Neutrophil (primary cell): ENCODE data around the gene SMTNL2.
"Not testable (repeated sequence)": the region's sequence is repeated elsewhere in the genome, so short reads cannot be mapped to it uniquely, and the experiment has no call there.

ENCODE experiments used
- H3K27ac ChIP-seq: fragments of 200-600 bp; sonication (generic); 2 replicates; pipeline ENCODE4 v1.5.1; 2016; ENCODE audit warnings: mild to moderate bottlenecking, moderate library complexity
- H3K27me3 ChIP-seq: fragments of 200-600 bp; sonication (generic); 2 replicates; pipeline ENCODE4 v1.6.0; 2016; ENCODE audit warnings: mild to moderate bottlenecking
- H3K36me3 ChIP-seq: fragments of 200-600 bp; sonication (generic); 2 replicates; pipeline ENCODE4 v1.5.1; 2017
- H3K4me1 ChIP-seq, 2 experiments: fragments of 200-600 bp in 1 of 2; sonication (generic) in 1 of 2; 1 replicate in 1 of 2; 2 replicates in 1 of 2; pipeline versions ENCODE4 v1.5.1 to v1.6.1; 2013 to 2016; ENCODE audit warnings: low read depth in 1 of 2, low read length in 1 of 2, mild to moderate bottlenecking in 1 of 2, moderate library complexity in 1 of 2; ENCODE audit not compliant: control insufficient read depth in 1 of 2, insufficient read depth in 1 of 2
- H3K4me3 ChIP-seq, 2 experiments: fragments of 200-600 bp in 1 of 2; sonication (generic) in 1 of 2; 1 replicate in 1 of 2; 2 replicates in 1 of 2; pipeline ENCODE4 v1.5.1; 2013 to 2016; ENCODE audit warnings: low read depth in 1 of 2, low read length in 1 of 2, mild to moderate bottlenecking in 1 of 2, moderate library complexity in 1 of 2
- H3K9me3 ChIP-seq: fragments of 200-600 bp; sonication (generic); 2 replicates; pipeline ENCODE4 v1.5.1; 2016
- TF ChIP-seq, protein P1 (sequence below): fragments of 200-600 bp; sonication (generic); IDR thresholded peaks from 2 replicates; pipeline ENCODE4 v1.5.1; 2016; ENCODE audit warnings: antibody characterized with exemption

Gene SMTNL2

DNA sequence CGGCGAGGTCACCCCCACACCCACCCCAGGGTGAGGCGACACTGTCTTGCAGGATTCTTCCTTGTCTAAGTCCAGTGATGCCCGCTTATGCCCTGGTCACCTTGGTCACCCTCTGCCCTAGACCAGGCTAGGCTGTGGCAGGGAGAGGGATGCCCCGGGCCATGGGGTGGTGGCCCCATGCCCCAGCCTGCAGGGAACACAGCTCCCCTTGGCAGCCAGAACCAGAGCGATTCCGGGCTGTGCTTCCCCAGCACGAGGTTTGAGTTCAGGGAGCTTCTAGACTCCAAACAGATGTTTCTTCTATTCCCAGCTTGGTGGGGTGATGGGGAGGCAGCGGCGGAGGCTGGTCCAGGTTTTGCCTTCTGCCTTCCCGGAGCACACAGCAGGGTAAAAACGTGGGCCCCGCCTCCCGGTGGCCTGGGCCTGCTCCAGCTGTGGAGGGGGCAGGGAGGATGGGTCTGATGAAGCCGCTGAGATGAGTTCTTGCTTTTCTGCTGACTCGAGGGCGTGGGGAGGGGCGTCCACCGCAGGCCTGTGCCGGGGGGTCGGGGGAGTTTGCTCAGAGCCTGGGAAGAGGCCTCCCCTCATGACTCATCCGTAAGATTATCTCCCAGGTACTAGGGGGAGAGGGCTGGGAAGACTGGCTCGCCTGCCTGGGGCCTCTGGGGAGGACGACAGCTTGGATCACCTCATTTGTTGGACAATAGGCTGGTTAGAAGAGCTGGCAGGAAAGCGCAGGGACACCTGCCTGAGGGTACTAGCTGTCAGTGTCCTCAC is 15.4 kb downstream of the SMTNL2 start:
- Histone ChIP-seq H3K27me3 (peaks cover 23% of the 10 kb centered on the region), H3K27ac (no peak overlapping the region), H3K9me3 (no peaks in the 10 kb centered on the region), H3K4me1 (no peaks in the 10 kb centered on the region), H3K36me3 (no peaks in the 10 kb centered on the region), H3K4me3 (no peak overlapping the region)
- TF ChIP-seq, protein P1, sequence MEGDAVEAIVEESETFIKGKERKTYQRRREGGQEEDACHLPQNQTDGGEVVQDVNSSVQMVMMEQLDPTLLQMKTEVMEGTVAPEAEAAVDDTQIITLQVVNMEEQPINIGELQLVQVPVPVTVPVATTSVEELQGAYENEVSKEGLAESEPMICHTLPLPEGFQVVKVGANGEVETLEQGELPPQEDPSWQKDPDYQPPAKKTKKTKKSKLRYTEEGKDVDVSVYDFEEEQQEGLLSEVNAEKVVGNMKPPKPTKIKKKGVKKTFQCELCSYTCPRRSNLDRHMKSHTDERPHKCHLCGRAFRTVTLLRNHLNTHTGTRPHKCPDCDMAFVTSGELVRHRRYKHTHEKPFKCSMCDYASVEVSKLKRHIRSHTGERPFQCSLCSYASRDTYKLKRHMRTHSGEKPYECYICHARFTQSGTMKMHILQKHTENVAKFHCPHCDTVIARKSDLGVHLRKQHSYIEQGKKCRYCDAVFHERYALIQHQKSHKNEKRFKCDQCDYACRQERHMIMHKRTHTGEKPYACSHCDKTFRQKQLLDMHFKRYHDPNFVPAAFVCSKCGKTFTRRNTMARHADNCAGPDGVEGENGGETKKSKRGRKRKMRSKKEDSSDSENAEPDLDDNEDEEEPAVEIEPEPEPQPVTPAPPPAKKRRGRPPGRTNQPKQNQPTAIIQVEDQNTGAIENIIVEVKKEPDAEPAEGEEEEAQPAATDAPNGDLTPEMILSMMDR, result no peak

DNA sequence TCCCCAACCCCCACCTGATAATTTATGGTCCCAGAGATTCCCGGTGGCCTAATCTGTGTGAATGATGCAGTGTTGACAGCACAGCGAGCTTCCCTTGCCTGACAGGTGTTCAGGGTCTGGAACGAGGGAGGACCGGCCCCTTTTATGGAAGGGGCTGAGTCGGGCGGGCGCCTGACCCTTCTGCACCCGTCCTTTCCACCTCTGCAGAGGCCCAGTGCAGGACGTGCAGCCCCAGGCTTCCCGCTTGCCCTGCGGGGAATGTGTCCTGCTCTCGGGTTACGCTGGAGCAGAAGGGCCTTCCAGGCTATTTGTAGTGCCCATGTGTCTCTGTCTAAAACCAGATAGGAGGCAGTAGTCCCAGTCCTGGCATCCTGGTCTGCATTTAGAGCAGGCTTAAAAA is 16.2 kb downstream of the SMTNL2 start:
- Histone ChIP-seq H3K36me3 (no peaks in the 10 kb centered on the region), H3K27ac (no peak overlapping the region), H3K27me3 (peaks cover 14% of the 10 kb centered on the region), H3K9me3 (no peaks in the 10 kb centered on the region), H3K4me3 (no peak overlapping the region), H3K4me1 (no peaks in the 10 kb centered on the region)
- TF ChIP-seq, protein P1, result no peak

DNA sequence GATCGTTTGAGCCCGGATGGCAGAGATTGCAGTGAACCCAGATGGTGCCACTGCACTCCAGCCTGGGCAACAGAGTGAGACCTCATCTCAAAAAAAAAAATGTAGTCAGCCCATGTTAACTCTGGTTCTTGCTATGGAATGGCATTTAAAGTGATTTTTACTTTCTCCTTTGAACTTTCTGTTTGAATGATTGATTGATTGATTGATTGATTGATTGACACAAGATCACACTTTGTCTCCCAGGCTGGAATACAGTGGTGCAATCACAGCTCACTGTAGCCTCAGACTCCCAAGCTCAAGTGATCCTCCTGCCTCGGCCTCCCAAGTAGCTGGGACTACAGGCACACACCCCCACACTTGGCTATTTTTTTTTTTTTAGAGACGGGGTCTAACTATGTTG is 17.0 kb downstream of the SMTNL2 start:
- H3K36me3 ChIP-seq, result no peaks in the 10 kb centered on the region
- TF ChIP-seq, protein P1, result no peak
- no peak overlapping the region for H3K4me3 ChIP-seq
- H3K9me3 ChIP-seq, result no peaks in the 10 kb centered on the region
- H3K27ac ChIP-seq, result no peak overlapping the region
- H3K4me1 ChIP-seq, result no peaks in the 10 kb centered on the region
- peaks cover 12% of the 10 kb centered on the region for H3K27me3 ChIP-seq

DNA sequence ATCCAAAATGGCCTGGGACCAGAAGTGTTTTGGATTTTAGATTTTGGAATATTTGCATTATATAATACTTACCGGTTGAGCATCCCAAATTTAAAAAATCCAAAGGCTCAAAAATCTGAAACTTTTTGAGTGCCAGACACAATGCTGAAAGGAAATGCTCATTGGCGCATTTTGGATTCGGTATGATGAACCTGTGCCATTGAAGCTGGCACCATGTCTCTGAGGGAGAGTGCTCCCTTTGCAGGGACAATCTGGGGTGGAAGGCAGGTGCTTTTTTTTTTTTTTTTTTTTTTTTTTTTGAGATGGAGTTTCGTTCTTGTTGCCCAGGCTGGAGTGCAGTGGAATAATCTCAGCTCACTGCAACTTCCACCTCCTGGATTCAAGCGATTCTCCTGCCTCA is 17.7 kb downstream of the SMTNL2 start:
- Histone ChIP-seq H3K4me1 (no peaks in the 10 kb centered on the region), H3K27ac (no peak overlapping the region), H3K4me3 (no peak overlapping the region), H3K36me3 (no peaks in the 10 kb centered on the region), H3K9me3 (no peaks in the 10 kb centered on the region), H3K27me3 (peaks cover 16% of the 10 kb centered on the region)
- TF ChIP-seq, protein P1, result no peak

DNA sequence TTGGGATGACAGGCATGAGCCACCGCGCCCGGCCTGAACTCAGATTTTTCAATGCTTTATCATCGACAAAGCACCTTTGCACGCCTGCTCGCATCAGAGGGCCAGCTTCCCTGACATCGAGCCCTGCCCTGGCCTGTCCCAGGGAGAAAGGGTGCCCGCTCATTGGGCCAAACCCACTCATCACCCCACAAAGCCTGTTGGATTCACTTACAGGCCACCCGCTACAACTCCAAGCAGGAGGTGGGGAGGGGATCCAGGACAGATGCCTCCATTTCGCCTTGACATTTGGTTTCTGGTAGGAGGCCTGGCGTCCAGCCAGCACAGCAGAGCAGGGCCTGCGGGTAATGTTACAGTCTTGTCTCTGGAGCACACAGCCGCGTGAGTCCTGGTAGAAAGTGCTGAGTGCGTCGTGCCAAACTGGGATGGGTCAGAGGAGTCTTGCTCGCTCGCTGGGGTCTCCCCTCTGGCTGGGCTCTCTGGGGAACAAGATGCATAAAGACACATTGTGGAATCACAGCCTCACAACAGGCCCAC is 19.8 kb downstream of the SMTNL2 start:
- Histone ChIP-seq H3K36me3 (no peaks in the 10 kb centered on the region), H3K27me3 (peaks cover 36% of the 10 kb centered on the region), H3K4me1 (no peaks in the 10 kb centered on the region), H3K4me3 (no peak overlapping the region), H3K9me3 (no peaks in the 10 kb centered on the region), H3K27ac (no peak overlapping the region)
- TF ChIP-seq, protein P1, result no peak

GRCh38 chr17:4604736-4605135 is 20.4 kb downstream of the SMTNL2 start:
- H3K4me3 ChIP-seq, H3K27ac ChIP-seq, H3K36me3 ChIP-seq, H3K4me1 ChIP-seq, H3K9me3 ChIP-seq: not testable (repeated sequence)
- H3K27me3 ChIP-seq, result peaks cover 36% of the 10 kb centered on the region
